Ecto neural progenitor cell (in vitro differentiated cells): ENCODE results near the gene PPP1R3A.
"Not testable (repeated sequence)": the region's sequence is repeated elsewhere in the genome, so short reads cannot be mapped to it uniquely, and the experiment has no call there.

Experiments
- DNase-seq: peaks from one replicate; pipeline ENCODE4 v3.0.0-alpha.2; 2018; ENCODE audit warnings: low spot score

The PPP1R3A gene, protein sequence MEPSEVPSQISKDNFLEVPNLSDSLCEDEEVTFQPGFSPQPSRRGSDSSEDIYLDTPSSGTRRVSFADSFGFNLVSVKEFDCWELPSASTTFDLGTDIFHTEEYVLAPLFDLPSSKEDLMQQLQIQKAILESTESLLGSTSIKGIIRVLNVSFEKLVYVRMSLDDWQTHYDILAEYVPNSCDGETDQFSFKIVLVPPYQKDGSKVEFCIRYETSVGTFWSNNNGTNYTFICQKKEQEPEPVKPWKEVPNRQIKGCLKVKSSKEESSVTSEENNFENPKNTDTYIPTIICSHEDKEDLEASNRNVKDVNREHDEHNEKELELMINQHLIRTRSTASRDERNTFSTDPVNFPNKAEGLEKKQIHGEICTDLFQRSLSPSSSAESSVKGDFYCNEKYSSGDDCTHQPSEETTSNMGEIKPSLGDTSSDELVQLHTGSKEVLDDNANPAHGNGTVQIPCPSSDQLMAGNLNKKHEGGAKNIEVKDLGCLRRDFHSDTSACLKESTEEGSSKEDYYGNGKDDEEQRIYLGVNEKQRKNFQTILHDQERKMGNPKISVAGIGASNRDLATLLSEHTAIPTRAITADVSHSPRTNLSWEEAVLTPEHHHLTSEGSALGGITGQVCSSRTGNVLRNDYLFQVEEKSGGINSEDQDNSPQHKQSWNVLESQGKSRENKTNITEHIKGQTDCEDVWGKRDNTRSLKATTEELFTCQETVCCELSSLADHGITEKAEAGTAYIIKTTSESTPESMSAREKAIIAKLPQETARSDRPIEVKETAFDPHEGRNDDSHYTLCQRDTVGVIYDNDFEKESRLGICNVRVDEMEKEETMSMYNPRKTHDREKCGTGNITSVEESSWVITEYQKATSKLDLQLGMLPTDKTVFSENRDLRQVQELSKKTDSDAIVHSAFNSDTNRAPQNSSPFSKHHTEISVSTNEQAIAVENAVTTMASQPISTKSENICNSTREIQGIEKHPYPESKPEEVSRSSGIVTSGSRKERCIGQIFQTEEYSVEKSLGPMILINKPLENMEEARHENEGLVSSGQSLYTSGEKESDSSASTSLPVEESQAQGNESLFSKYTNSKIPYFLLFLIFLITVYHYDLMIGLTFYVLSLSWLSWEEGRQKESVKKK

GRCh38 chr7:113918946-113919345, at the start of gene PPP1R3A:
Gene PPP1R3A (minus strand): TSS chr7:113919009. CDS start chr7:113918996, 13 bp downstream.
- no peak for DNase-seq

- DNase-seq = no peak
Observed at GRCh38 chr7:113963356-113963755, 44.5 kb upstream of the PPP1R3A start.

DNA sequence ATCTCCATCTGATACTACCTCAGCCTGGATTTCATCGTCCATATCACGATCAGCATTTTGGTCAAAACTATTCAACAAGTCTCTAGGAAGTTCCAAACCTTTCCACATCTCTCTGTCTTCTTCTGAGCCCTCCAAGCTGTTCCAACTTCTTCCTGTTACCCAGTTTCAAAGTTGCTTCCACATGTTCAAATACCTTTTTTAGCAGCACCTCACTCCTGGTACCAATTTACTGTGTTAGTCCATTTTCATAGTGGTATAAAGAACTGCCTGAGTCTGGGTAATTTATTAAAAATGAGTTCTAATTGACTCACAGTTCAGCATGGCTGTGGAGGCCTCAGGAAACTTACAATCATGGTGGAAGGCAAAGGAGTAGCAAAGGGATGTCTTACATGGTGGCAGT, 41.1 kb upstream of the PPP1R3A start:
- DNase-seq = no peak

DNA sequence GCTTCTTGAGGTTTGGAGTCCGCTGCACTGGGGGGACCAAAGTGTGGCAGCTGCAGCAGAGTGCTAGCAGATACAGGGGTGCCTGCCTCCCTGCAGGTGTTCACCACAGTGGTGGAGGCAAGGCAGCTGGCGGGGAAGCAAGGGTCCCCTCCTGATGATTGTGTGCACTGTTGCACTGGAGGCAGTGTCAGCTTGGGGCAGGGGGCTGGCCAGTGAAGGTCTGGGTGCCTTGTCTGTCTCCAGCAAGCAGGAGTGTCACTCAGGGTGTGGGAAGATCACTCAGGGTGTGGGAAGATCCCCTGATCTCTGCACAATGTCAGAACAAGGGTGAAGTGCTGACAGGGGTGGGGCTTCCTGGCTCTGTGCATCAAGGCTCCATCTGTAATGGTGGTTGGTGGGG, 36.3 kb upstream of the PPP1R3A start:
- DNase-seq = no peak

DNA sequence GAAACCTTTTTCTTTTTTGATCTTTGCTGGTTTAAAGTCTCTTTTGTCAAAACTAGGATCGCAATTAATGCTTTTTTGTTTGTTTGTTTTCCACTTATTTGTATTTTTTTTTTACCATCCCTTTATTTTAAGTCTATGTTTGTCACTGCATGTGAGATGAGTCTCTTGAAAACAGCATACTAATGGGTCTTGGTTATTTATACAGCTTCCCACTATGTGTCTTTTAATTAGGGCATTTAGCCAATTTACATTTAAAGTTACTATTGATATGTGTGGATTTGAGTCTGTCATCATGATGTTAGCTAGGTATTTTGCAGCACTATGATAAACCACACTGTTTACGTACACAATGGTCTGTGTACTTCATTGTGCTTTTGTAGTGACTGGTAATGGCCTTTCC, 34.7 kb upstream of the PPP1R3A start:
- no peak for DNase-seq

GRCh38 chr7:113945018-113945938, 26.5 kb upstream of the PPP1R3A start:
- DNase-seq = no peak

- DNase-seq = no peak
Observed at GRCh38 chr7:113936982-113937381, 18.2 kb upstream of the PPP1R3A start.

DNA sequence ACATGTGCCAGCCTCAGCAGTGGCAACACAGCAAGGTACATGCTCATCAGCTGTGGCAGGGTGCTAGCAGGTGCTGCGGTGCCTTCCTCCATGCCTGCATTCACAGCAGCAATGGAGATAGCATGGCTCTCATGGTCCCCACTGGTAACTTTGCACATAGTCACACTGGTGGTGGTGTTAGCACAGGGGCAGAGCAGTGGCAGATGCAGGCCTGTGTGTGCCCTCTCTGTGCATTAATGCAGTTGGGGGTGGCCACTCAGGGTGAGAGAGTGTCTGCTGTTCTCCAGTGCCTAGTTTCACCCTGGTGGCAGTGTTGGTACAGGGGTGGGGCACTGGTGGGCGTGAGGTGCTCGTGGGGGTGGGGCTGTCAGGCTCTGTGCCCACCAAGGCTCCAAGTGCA, 17.7 kb upstream of the PPP1R3A start:
- DNase-seq = no peak

- not testable (repeated sequence) for DNase-seq
Observed at GRCh38 chr7:113929389-113929788, 10.6 kb upstream of the PPP1R3A start.

- no peak for DNase-seq
Observed at GRCh38 chr7:113928112-113928511, 9.3 kb upstream of the PPP1R3A start.

GRCh38 chr7:113922049-113922448, 3.2 kb upstream of the PPP1R3A start:
- no peak for DNase-seq

- DNase-seq = no peak
Observed at GRCh38 chr7:113921363-113921762, 2.6 kb upstream of the PPP1R3A start.

DNA sequence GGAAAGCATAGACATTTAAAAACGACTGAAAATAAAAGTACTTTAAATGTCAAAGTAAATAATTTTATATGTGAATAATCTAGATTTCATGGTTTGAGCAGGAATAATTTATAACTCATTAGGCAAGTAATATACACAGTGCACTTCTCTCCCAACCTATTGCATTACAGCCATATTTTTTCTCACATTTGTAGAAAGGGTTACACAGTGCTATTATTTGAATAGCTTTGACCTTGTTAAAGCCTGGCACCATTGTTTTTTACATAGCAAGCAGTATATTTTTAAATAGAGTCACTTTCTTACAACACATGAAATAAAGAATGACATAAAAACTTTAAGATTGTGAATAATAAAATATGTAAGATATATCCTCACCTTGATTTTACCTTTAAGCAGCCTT, 969 bp downstream of the PPP1R3A start:
- DNase-seq = no peak

DNA sequence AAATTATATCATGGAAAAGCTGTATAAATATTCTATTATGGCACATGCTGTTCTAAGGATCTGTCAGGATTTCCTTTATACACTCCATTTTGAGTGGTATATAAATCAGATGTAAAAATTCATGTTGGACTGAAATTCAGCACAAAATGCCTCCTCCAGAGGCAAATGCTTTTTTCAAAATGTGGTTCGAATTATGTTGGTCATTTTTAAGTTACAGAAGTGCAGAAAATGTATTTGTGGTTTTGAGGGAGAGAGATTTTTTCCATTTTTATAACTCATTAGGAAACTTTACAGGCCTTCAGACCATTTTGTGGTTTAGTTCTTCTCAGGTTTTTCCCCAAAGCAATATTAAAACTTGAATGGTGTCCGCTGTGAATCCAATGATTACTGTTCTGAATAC, 2.9 kb downstream of the PPP1R3A start:
- DNase-seq = no peak

DNA sequence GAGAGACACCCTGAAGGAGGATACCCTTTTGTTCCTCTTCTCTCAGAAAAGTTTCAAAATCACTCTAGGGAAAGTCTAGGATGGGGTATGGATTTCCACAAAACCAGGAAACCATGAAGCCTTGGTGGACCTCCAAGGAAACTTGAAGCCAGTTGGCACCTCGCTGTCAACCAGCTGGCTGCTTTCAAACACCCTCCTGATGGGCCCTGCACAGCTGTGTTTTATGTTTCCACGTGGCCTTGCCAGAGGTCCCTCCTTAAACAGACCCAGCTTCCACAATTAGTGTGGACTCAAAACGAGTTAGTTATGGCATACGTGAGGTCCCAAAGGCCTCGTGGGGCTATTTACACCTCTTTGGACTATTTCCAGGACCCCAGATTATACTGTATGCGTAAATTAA, 5.9 kb downstream of the PPP1R3A start:
- no peak for DNase-seq

GRCh38 chr7:113907617-113908016, 11.2 kb downstream of the PPP1R3A start:
- no peak for DNase-seq

- no peak for DNase-seq
Observed at GRCh38 chr7:113904521-113904920, 14.3 kb downstream of the PPP1R3A start.

GRCh38 chr7:113892818-113893217, 26.0 kb downstream of the PPP1R3A start:
- no peak for DNase-seq

DNA sequence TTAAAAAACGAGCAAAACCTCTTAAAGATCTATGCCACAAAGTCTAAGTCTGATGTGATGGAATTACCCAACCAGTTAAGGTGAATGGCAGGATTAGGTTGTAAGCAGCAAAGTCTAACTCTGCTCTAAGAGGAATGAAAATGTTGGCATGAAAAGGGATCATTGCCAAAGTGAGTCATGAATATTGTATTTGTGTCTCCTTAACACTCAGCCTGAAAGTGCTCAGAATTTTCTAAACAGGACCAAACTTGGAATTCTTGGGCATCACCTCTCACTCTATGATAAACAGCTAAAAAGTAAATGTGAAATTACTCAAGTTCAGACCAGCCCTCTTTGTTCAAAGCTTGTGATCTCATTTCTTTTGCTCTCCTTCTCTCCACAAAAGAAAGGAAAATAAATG, 27.0 kb downstream of the PPP1R3A start:
- DNase-seq = no peak

DNA sequence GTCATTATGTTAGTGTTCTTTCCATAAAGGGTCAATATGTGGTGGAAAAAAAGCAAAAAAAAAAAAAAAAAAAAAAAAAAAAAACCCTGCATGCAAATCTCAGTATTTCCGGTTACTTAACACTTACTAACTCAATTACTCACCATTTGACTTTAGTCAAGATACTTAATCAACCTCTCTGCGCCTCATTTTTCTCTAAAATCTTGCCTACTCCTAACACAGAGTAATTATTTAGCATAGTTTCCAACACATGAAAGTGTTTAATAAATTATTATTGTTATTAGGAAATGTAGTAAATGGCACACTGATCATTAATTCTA, 27.8 kb downstream of the PPP1R3A start:
- DNase-seq = no peak

DNA sequence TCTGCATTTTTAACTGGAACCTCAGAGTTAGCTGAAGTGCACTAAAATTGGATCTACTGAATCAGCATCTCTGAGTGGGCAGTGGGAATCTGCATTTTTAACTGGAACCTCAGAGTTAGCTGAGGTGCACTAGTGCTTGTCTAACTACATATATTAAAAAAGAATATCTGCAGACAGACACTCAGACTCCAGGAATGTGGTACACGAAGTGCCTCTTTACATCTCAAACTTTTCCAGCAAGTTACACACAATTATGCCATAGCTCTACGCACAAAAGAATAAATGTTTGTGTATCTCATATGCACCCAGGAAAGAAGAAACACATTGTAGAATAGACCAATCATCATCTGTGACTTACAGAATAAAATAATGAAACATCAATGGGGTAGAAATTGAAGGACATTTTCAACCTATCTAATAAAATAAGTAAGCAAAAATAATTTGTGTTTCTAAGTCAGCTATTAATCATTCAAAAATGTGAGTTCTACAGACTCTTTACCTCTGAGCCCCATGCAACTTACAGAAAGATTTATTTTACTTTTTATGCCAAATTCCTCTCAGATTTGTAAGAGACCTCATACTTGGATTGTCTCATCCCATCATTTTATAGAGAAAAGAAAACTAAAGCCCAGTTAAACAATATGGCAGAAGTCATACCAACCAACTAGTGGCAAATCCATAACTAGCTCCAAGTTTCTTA, 28.3 kb downstream of the PPP1R3A start:
- DNase-seq = no peak
